Measurements from ENCODE around the gene RGSL1.

RGSL1 gene

GRCh38 chr1:182450087-182450486 lies at the start of gene RGSL1:
Gene RGSL1, plus strand, starts transcription at chr1:182450146. Its CDS starts 20 bp downstream, at chr1:182450166.
- DNase-seq (ENCODE audit: low read depth in 3 of 3, low spot score in 1 of 3) = no peak

- no peak for DNase-seq (ENCODE audit: low read depth in 3 of 3, low spot score in 1 of 3)
Observed at GRCh38 chr1:182400567-182400966, 49.4 kb upstream of the RGSL1 start, which contains the start of gene TEDDM1. Gene TEDDM1, minus strand, starts transcription at chr1:182400667. Its CDS starts 182 bp downstream, at chr1:182400485.

GRCh38 chr1:182404781-182405180 lies 45.2 kb upstream of the RGSL1 start:
- DNase-seq (ENCODE audit: low read depth in 3 of 3, low spot score in 1 of 3) = no peak

- no peak for DNase-seq (ENCODE audit: low read depth in 3 of 3, low spot score in 1 of 3)
Observed at GRCh38 chr1:182405578-182405977, 44.4 kb upstream of the RGSL1 start.

DNA sequence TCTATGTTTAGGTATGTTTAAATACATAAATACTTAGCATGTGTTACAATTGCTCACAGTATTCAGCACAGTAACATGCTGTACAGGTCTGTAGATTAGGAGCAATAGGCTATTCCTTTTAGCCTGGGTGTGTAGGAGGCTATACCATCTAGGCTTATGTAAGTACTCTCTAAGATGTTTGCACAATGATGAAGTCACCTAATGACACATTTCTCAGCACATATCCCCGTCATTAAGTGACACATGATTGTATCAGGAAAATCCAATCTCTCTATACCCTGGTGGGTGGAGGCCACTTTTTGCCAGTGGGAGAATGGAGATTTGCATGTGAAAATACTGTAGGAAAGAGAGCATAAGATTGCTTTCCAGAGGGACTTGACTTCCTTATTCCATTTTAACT lies 43.9 kb upstream of the RGSL1 start:
- no peak for DNase-seq (ENCODE audit: low read depth in 3 of 3, low spot score in 1 of 3)

GRCh38 chr1:182407724-182408123 lies 42.2 kb upstream of the RGSL1 start:
- DNase-seq (ENCODE audit: low read depth in 3 of 3, low spot score in 1 of 3) = no peak

- no peak for DNase-seq (ENCODE audit: low read depth in 3 of 3, low spot score in 1 of 3)
Observed at GRCh38 chr1:182408435-182409075, 41.4 kb upstream of the RGSL1 start.

DNA sequence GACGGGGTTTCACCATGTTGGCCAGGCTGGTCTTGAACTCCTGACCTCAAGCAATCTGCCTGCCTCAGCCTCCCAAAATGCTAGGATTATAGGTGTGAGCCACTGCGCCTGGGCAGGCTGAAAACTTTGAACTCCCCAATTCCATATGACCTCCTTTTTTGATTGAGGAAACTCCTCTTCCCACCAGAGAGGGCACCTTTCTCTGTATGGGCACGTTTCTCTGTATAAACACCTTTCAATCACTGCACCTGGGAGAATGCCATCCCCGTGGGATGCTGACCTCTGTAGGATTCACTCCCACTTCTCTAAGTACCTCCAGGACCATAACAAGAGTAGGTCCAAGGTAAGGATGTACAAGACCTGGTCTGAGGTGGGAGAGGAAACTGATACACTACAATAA lies 39.8 kb upstream of the RGSL1 start:
- no peak for DNase-seq (ENCODE audit: low read depth in 3 of 3, low spot score in 1 of 3)

GRCh38 chr1:182410620-182411273 lies 39.2 kb upstream of the RGSL1 start:
- no peak for DNase-seq (ENCODE audit: low read depth in 3 of 3, low spot score in 1 of 3)

DNA sequence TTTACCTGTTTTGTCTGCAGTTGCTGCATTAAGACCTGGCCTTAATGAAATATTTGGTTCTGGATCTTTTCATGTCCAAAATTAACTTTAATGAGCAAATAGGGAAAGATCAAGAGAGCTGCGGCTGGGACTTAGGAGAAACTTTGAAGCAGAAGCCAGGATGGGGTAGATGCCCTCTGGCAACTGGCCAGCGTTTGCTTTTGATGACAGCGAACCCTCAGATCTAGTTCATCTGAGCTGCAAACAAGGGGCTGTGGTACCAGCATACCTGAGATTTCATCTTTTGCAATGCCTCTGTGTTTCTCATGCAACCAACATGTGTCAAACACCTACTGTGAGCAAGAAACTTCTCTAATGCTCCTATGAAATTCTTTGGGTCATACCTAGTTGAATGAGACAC lies 36.5 kb upstream of the RGSL1 start:
- DNase-seq (ENCODE audit: low read depth in 3 of 3, low spot score in 1 of 3) = no peak

GRCh38 chr1:182413969-182414368 lies 36.0 kb upstream of the RGSL1 start:
- DNase-seq (ENCODE audit: low read depth in 3 of 3, low spot score in 1 of 3) = no peak

DNA sequence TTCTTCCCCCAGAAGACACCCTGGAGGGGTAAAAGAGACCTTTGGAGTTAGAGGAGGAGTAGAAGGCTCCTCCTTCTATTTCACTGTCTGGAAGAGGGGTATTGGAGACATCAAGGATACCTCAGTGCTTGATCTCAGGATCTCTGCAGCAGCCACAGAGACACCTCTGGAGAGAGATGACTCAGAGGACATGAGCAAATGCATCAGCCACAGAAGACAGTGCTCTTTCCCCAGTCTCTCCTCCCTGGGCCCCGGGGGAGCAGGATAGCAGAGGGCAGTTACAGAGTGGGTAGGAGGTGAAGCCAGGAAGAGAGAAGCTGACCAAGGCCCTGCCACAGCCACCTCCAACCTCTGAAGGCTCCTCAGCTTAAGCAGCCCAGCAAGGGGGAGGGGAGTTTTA lies 34.2 kb upstream of the RGSL1 start:
- no peak for DNase-seq (ENCODE audit: low read depth in 3 of 3, low spot score in 1 of 3)

DNA sequence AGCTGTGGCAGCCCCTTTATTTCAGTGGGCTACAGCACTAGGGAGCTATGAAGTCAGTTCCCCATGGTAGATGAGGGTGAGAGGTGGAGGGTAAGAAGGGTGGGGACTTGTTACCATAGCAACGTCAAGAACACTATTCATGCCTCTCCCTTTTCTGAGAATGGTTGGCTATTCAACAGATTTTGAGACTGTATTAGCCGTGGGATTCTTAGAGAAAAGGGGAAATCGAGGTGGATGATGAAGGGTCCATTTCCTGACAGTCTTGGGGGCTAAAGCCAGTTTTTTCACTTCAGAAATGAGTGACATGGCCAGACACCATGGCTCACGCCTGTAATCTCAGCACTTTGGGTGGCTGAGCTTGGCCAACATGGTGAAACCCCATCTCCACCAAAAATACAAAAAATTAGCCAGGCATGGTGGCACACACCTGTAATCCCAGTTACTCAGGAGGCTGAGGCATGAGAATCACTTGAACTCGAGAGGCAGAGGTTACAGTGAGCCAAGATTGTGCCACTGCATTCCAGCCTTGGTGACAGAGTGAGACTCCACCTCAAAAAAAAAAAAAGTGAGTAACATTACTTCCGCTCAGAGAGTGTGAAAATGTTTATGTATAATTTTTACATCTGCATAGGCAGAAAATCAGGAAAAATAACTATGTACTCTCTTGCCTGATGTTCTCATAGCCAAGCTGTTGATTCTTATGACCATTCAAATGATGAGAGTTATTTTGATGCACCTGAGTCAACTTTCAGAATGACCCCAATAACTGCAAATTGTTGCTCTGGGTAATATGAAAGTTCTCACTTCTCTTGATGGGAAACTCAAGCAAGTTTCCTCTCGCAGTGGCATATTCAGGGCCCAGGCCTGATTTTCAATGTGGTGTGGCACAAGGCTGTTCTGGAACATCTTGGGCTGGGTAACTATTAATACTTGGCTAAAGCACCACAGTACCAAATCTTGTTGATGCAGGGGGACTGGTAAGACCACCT lies 23.2 kb upstream of the RGSL1 start:
- DNase-seq (ENCODE audit: low read depth in 3 of 3, low spot score in 1 of 3) = no peak

DNA sequence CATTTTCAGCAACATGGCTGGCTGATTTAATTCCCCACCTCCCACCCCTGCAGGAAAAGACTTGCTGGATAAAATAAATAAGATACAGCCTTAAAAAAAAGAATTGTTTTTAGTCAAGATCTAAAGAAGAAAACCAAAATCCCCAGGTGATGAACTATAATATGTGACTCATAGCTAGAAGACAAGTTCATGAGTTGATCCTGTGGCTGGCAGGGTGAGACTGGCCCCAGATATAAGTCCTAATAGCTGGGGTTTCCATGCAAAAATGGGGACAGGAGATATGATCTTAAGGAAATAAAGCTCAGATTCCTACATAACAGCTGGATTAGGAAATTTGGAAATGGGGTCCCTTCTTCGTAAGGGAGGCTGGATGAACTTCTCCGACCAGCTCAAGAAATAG lies 21.9 kb upstream of the RGSL1 start:
- no peak for DNase-seq (ENCODE audit: low read depth in 3 of 3, low spot score in 1 of 3)

- DNase-seq (ENCODE audit: low read depth in 3 of 3, low spot score in 1 of 3) = no peak
Observed at GRCh38 chr1:182430263-182431068, 19.5 kb upstream of the RGSL1 start.

DNA sequence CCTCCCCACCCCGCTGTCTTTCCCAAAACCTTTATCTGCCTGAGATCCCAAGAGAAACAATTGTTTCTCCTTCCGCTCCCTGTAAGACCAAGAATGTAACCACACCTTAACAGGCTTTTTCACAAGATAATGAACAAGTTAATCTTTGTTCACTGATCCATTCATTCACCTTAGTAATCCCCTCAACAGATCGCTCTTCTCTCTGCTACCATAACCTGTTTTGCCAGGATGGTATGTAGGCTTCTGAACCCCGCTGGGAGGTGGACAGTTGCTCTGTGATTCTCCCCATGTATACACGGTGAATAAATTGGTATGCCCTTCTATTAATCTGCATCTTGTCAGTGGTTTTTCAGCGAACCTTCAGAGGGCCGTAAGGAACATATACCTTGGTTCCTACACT lies 18.7 kb upstream of the RGSL1 start:
- DNase-seq (ENCODE audit: low read depth in 3 of 3, low spot score in 1 of 3) = no peak

DNA sequence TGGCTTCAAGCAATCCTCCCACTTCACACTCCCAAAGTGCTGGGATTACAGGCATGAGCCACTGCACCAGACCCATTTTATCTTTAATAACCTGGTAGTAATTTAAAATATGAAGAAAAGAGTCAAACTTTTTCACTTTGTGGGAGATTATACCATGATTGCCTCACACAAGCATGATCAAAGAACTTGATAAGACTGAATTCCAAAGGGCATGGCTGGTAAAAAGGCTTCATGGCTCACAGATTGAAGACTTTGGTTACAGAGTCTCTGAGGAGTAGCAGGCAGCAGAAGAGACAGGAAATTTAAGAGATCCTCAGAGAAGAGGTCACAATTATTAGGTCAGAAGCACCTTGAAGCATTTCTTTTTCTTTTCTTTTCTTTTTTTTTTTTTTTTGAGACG lies 16.4 kb upstream of the RGSL1 start:
- no peak for DNase-seq (ENCODE audit: low read depth in 3 of 3, low spot score in 1 of 3)

- no peak for DNase-seq (ENCODE audit: low read depth in 3 of 3, low spot score in 1 of 3)
Observed at GRCh38 chr1:182438326-182438725, 11.6 kb upstream of the RGSL1 start.

- no peak for DNase-seq (ENCODE audit: low read depth in 3 of 3, low spot score in 1 of 3)
Observed at GRCh38 chr1:182441719-182442118, 8.2 kb upstream of the RGSL1 start.

- no peak for DNase-seq (ENCODE audit: low read depth in 3 of 3, low spot score in 1 of 3)
Observed at GRCh38 chr1:182442333-182442732, 7.6 kb upstream of the RGSL1 start.

- no peak for DNase-seq (ENCODE audit: low read depth in 3 of 3, low spot score in 1 of 3)
Observed at GRCh38 chr1:182444497-182444896, 5.4 kb upstream of the RGSL1 start.

All from stimulated activated CD4-positive, alpha-beta T cell treated with anti-CD3 and anti-CD28 coated beads, TNF-alpha, amount 100 ng/mL, for 1 hour (primary cell).